Measurements from ENCODE around the gene PHKG2. TPM values are rescaled to one million over a fixed set of nuclear protein-coding genes. Genes with fewer than 3 reads are reported as not detected.

Gene PHKG2
- total RNA-seq, 1 experiment from 2014 or later: 26.4 TPM

Other genes with a start within 250 kb of the PHKG2 start
- 59.7 and 62.5 TPM in 2 replicates for gene ZNF768, start 221.9 kb upstream of the PHKG2 start, total RNA-seq (2014; rRNA removed; shearing (Covaris generic))
- 11.2 and 12.0 TPM in 2 replicates for gene ZNF747, start 213.6 kb upstream of the PHKG2 start, total RNA-seq (2014; rRNA removed; shearing (Covaris generic))
- 10.7 and 11.3 TPM in 2 replicates for gene ZNF764, start 190.1 kb upstream of the PHKG2 start, total RNA-seq (2014; rRNA removed; shearing (Covaris generic))
- 4.2 and 4.3 TPM in 2 replicates for gene ZNF688, start 176.7 kb upstream of the PHKG2 start, total RNA-seq (2014; rRNA removed; shearing (Covaris generic))
- gene ZNF785, start 162.7 kb upstream of the PHKG2 start, total RNA-seq (2014; rRNA removed; shearing (Covaris generic)): 13.1 and 18.2 TPM in 2 replicates
- gene ZNF689, start 138.0 kb upstream of the PHKG2 start, total RNA-seq (2014; rRNA removed; shearing (Covaris generic)): 15.6 and 16.4 TPM in 2 replicates
- 10.5 and 12.7 TPM in 2 replicates for gene PRR14, start 97.5 kb upstream of the PHKG2 start, total RNA-seq (2014; rRNA removed; shearing (Covaris generic))
- 17.6 and 21.1 TPM in 2 replicates for gene FBRS, start 90.0 kb upstream of the PHKG2 start, total RNA-seq (2014; rRNA removed; shearing (Covaris generic))
- gene SRCAP, start 49.3 kb upstream of the PHKG2 start, total RNA-seq (2014; rRNA removed; shearing (Covaris generic)): 19.3 and 22.0 TPM in 2 replicates
- gene CFAP119, start 13.6 kb downstream of the PHKG2 start, total RNA-seq (2014; rRNA removed; shearing (Covaris generic)): 4.1 and 4.2 TPM in 2 replicates
- 120 and 124 TPM in 2 replicates for gene RNF40, start 13.9 kb downstream of the PHKG2 start, total RNA-seq (2014; rRNA removed; shearing (Covaris generic))
- 28.6 and 29.8 TPM in 2 replicates for gene ZNF629, start 38.8 kb downstream of the PHKG2 start, total RNA-seq (2014; rRNA removed; shearing (Covaris generic))
- 28.1 and 30.3 TPM in 2 replicates for gene BCL7C, start 145.7 kb downstream of the PHKG2 start, total RNA-seq (2014; rRNA removed; shearing (Covaris generic))
- gene CTF1, start 148.2 kb downstream of the PHKG2 start, total RNA-seq (2014; rRNA removed; shearing (Covaris generic)): 1.3 and 1.4 TPM in 2 replicates
- gene FBXL19, start 175.1 kb downstream of the PHKG2 start, total RNA-seq (2014; rRNA removed; shearing (Covaris generic)): 14.2 and 14.4 TPM in 2 replicates
- gene ORAI3, start 200.6 kb downstream of the PHKG2 start, total RNA-seq (2014; rRNA removed; shearing (Covaris generic)): 4.0 and 7.0 TPM in 2 replicates
- 8.9 TPM in 2 replicates for gene SETD1A, start 209.3 kb downstream of the PHKG2 start, total RNA-seq (2014; rRNA removed; shearing (Covaris generic))
- gene HSD3B7, start 236.8 kb downstream of the PHKG2 start, total RNA-seq (2014; rRNA removed; shearing (Covaris generic)): 2.6 and 3.4 TPM in 2 replicates

Data from SJCRH30 (cell line).